Endothelial cell of umbilical vein (primary cell): Measurements from ENCODE around the gene MED6. TPM values are rescaled to one million over a fixed set of nuclear protein-coding genes. Genes with fewer than 3 reads are reported as not detected.

Source experiments
- BruUV-seq: library from RNA; stranded (reverse); fragments of 400-500 nt; replicated peaks from 2 replicates; lab custom pipeline; 2021; lab: Mats Ljungman, UMichigan
- CTCF ChIA-PET: fragments of 300-600, 350-600 bp; sonication (Branson Sonifier 250); formaldehyde crosslinking; loops from one replicate; lab custom pipeline; 2021; ENCODE audit warnings: antibody characterized with exemption, inconsistent platforms; lab: Charles Lee
- POLR2A ChIA-PET: fragments of 300-600, 350-600 bp; sonication (Branson Sonifier 250); formaldehyde crosslinking; loops from one replicate; lab custom pipeline; 2021; ENCODE audit warnings: antibody characterized with exemption, inconsistent platforms; lab: Charles Lee
- DNase-seq: peaks from one replicate; pipeline ENCODE4 v3.0.0-alpha.2; 2011; ENCODE audit warnings: low read depth, low spot score
- FAIRE-seq: peaks from 2 replicates; lab custom pipeline; 2011; peaks lifted over from hg19 to GRCh38; lab: Jason Lieb, UNC
- H2AFZ ChIP-seq: 2 replicates; pipeline ENCODE4 v1.6.0; 2012; ENCODE audit warnings: low read depth, low read length, control low read depth, inconsistent platforms
- H3K27ac ChIP-seq: 2 replicates; pipeline ENCODE4 v1.5.1; 2011; ENCODE audit warnings: low read depth, mild to moderate bottlenecking, control low read depth, low read length, moderate library complexity; ENCODE audit not compliant: insufficient read depth
- H3K27me3 ChIP-seq, 2 experiments: 2 replicates each; pipeline versions ENCODE4 v1.6.0 to v1.6.1; 2011; ENCODE audit warnings: low read length in 2 of 2, mixed read lengths in 1 of 2; ENCODE audit not compliant: control insufficient read depth in 2 of 2, insufficient read depth in 2 of 2
- H3K36me3 ChIP-seq, 2 experiments: 2 replicates in 1 of 2; 3 replicates in 1 of 2; pipeline ENCODE4 v1.5.1; 2011; ENCODE audit warnings: low read length in 2 of 2, mild to moderate bottlenecking in 1 of 2, moderate library complexity in 1 of 2; ENCODE audit not compliant: control insufficient read depth in 2 of 2, insufficient read depth in 2 of 2; ENCODE audit errors: extremely low read depth in 1 of 2
- H3K4me1 ChIP-seq: 3 replicates; pipeline ENCODE4 v1.5.1; 2011; ENCODE audit warnings: mild to moderate bottlenecking, low read length; ENCODE audit not compliant: control insufficient read depth, insufficient read depth; ENCODE audit errors: extremely low read depth
- H3K4me2 ChIP-seq: 2 replicates; pipeline ENCODE4 v1.6.1; 2011; ENCODE audit warnings: low read length, control low read depth, mixed read lengths; ENCODE audit not compliant: insufficient read depth
- H3K4me3 ChIP-seq, 3 experiments: fragments of 200-600 bp in 1 of 3; sonication (generic), shearing (Covaris generic) in 1 of 3; replicated peaks in 1 of 3; 2 replicates each; pipeline ENCODE4 v1.5.1; 2011 to 2016; ENCODE audit warnings: control low read depth in 3 of 3, low read length in 3 of 3, mild to moderate bottlenecking in 2 of 3, inconsistent platforms in 1 of 3, low read depth in 1 of 3, moderate library complexity in 1 of 3; ENCODE audit not compliant: insufficient read depth in 1 of 3
- H3K79me2 ChIP-seq: 2 replicates; pipeline ENCODE4 v1.6.0; 2012; ENCODE audit warnings: low read length, inconsistent platforms; ENCODE audit not compliant: control insufficient read depth, insufficient read depth
- H3K9ac ChIP-seq: replicated peaks from 2 replicates; pipeline ENCODE3; 2011; ENCODE audit warnings: low read length, control low read depth; ENCODE audit not compliant: insufficient read depth; ENCODE audit errors: extremely low read depth
- H3K9me1 ChIP-seq: replicated peaks from 3 replicates; pipeline ENCODE4 v1.6.0; 2011; ENCODE audit warnings: mild to moderate bottlenecking, low read length; ENCODE audit not compliant: control insufficient read depth, insufficient read depth; ENCODE audit errors: extremely low read depth
- H3K9me3 ChIP-seq: replicated peaks from 2 replicates; pipeline ENCODE4 v1.5.1; 2012; ENCODE audit warnings: low read length, inconsistent platforms; ENCODE audit not compliant: control insufficient read depth, insufficient read depth
- H4K20me1 ChIP-seq: replicated peaks from 2 replicates; pipeline ENCODE3; 2011; ENCODE audit warnings: mild to moderate bottlenecking, low read length; ENCODE audit not compliant: control insufficient read depth, insufficient read depth; ENCODE audit errors: extremely low read depth
- CTCF ChIP-seq, 2 donors: IDR thresholded peaks; 1 replicate in 1 of 2; 2 replicates in 1 of 2; pipeline ENCODE4 v1.5.1; 2011; ENCODE audit warnings: low read length in 2 of 2, mild to moderate bottlenecking in 2 of 2, moderate library complexity in 2 of 2, control low read depth in 1 of 2, inconsistent platforms in 1 of 2, low read depth in 1 of 2; ENCODE audit not compliant: insufficient read depth in 1 of 2; ENCODE audit errors: extremely low read depth in 1 of 2
- EZH2 ChIP-seq: IDR thresholded peaks from 2 replicates; pipeline ENCODE4 v1.6.1; 2012; ENCODE audit warnings: borderline replicate concordance, low read depth, mild to moderate bottlenecking, moderate library complexity, low read length, inconsistent platforms; ENCODE audit not compliant: severe bottlenecking
- FOS ChIP-seq: IDR thresholded peaks from 2 replicates; pipeline ENCODE4 v1.6.1; 2011; ENCODE audit warnings: mild to moderate bottlenecking, low read length, moderate library complexity, borderline replicate concordance; ENCODE audit not compliant: insufficient read depth
- GATA2 ChIP-seq: IDR thresholded peaks from 2 replicates; pipeline ENCODE4 v1.7.0; 2011; ENCODE audit warnings: low read depth, mild to moderate bottlenecking, moderate library complexity, mixed read lengths, low read length; ENCODE audit not compliant: insufficient read length, insufficient read depth
- JUN ChIP-seq: IDR thresholded peaks from 2 replicates; pipeline ENCODE4 v1.6.1; 2011; ENCODE audit warnings: borderline replicate concordance, low read depth; ENCODE audit not compliant: insufficient read length, insufficient read depth
- MAX ChIP-seq: IDR thresholded peaks from 2 replicates; pipeline ENCODE4 v1.6.1; 2011; ENCODE audit not compliant: insufficient read depth, insufficient read length
- MYC ChIP-seq: IDR thresholded peaks from one replicate; pipeline ENCODE4 v1.6.1; 2011; ENCODE audit warnings: mild to moderate bottlenecking, low read depth, low read length
- POLR2A ChIP-seq: IDR thresholded peaks from 2 replicates; pipeline ENCODE4 v1.6.1; 2012; ENCODE audit warnings: low read depth, mild to moderate bottlenecking, control low read depth, low read length
- POLR2AphosphoS5 ChIP-seq: IDR thresholded peaks from 2 replicates; pipeline ENCODE4 v1.6.1; 2012; ENCODE audit warnings: low read depth, mild to moderate bottlenecking, control low read depth, low read length, moderate library complexity; ENCODE audit not compliant: insufficient read depth
- dilution Hi-C: fragments of 300-500 bp; cut with MboI; formaldehyde crosslinking; loops from one replicate; pipeline ENCODE4 v1.15.0; 2019; ENCODE audit warnings: low sequenced_read_pairs; ENCODE audit not compliant: extremely low pct_ligation_motif_present
- intact Hi-C: fragments of 100-400 bp; cut with micrococcal nuclease; formaldehyde crosslinking; loops from one replicate; pipeline ENCODE4 v1.10.0; 2022
- polyA plus RNA-seq, 4 experiments: library from polyadenylated mRNA; depleted of rRNA in 3 of 4; stranded (reverse) in 3 of 4; unstranded in 1 of 4; fragments of >200 nt; gene quantifications; 2 replicates each; pipeline versions ENCODE4 v1.2.1 to v1.2.3, GENCODE V29; 2011 to 2012; ENCODE audit warnings: missing spikeins in 1 of 4
- total RNA-seq: library from RNA; stranded (reverse); gene quantifications from 2 replicates; pipeline ENCODE4 v1.2.3, GENCODE V29; 2021

The MED6 gene
- total and polyA plus RNA-seq, 2 donors (not counting 3 experiments of a cell fraction or from before 2014, with no cell fraction given), result 22.8 to 41.5 TPM

GRCh38 chr14:70635971-70636595, 35.6 kb upstream of the MED6 start:
- H3K27ac ChIP-seq, result no peak overlapping the region
- no peak overlapping the region for H3K4me2 ChIP-seq
- peaks cover 12 to 22% of the 10 kb centered on the region in 2 experiments for H3K27me3 ChIP-seq
- H3K4me1 ChIP-seq, result no peaks in the 10 kb centered on the region
- no peak overlapping the region for H3K4me3 ChIP-seq
- dilution Hi-C loops (no loop called here), intact Hi-C loops (no loop called here)
- DNase-seq (no peak), FAIRE-seq (no peak)
- TF ChIP-seq POLR2A (no peak), FOS (no peak), EZH2 (no peak), POLR2AphosphoS5 (no peak), MAX (no peak), JUN (no peak), MYC (no peak), CTCF (IDR thresholded peaks at IDR 0.05; ENCODE audit: extremely low read depth in 1 of 2, insufficient read depth in 1 of 2, low read depth in 1 of 2, low read length in 2 of 2) (no peak), GATA2 (no peak)
- no peaks in the 10 kb centered on the region for H3K36me3 ChIP-seq
- no peaks in the 10 kb centered on the region for H3K79me2 ChIP-seq
- no peaks in the 10 kb centered on the region for H4K20me1 ChIP-seq
- H3K9me1 ChIP-seq, result no peaks in the 10 kb centered on the region
- no peak overlapping the region for H3K9ac ChIP-seq
- no TSS peak for BruUV-seq
- no peaks in the 10 kb centered on the region for H3K9me3 ChIP-seq
- no peak overlapping the region for H2AFZ ChIP-seq
- CTCF ChIA-PET, result no interaction called here
- POLR2A ChIA-PET, result no interaction called here
